HG03521 (cell line): ENCODE measurements around the gene OTUD5.
A peak's percentile ranks its signal among the peaks of the same experiment; 100 is the strongest.

Experiments used
- ATAC-seq: cut with Tn5 transposase; IDR thresholded peaks from one replicate; pipeline ENCODE4 v1.9.1; 2021; ENCODE audit warnings: mild to moderate bottlenecking, moderate library complexity; ENCODE audit not compliant: unreplicated experiment

Gene OTUD5

GRCh38 chrX:48974033-48974432 is 16.6 kb upstream of the OTUD5 start:
- no peak for ATAC-seq

- no peak for ATAC-seq
These were observed 15.1 kb upstream of the OTUD5 start for GRCh38 chrX:48972220-48973164.

- no peak for ATAC-seq
These were observed 14.1 kb upstream of the OTUD5 start, which contains the start of gene KCND1 for GRCh38 chrX:48971249-48972219. KCND1 (minus strand) TSS chrX:48971844; CDS start chrX:48970271, 1,573 bp downstream.

GRCh38 chrX:48969471-48969870 is 12.1 kb upstream of the OTUD5 start:
- no peak for ATAC-seq

GRCh38 chrX:48968377-48968776 is 11.0 kb upstream of the OTUD5 start:
- no peak for ATAC-seq

GRCh38 chrX:48966796-48967579 is 9.6 kb upstream of the OTUD5 start:
- no peak for ATAC-seq

- ATAC-seq, result no peak
These were observed 8.6 kb upstream of the OTUD5 start for GRCh38 chrX:48965959-48966358.

GRCh38 chrX:48961585-48962091 is 4.2 kb upstream of the OTUD5 start:
- ATAC-seq, result no peak

GRCh38 chrX:48960291-48960690 is 2.9 kb upstream of the OTUD5 start:
- ATAC-seq, result no peak

GRCh38 chrX:48958635-48959094 is 1.3 kb upstream of the OTUD5 start:
- no peak for ATAC-seq

- peak; percentile 79 for ATAC-seq
These were observed 624 bp upstream of the OTUD5 start for GRCh38 chrX:48957827-48958634.

- peak; percentile 1 for ATAC-seq
These were observed 536 bp downstream of the OTUD5 start for GRCh38 chrX:48956728-48957414.

- ATAC-seq, result no peak
These were observed 8.8 kb downstream of the OTUD5 start for GRCh38 chrX:48948589-48948988.

GRCh38 chrX:48945517-48946348 is 11.7 kb downstream of the OTUD5 start:
- ATAC-seq, result no peak

- no peak for ATAC-seq
These were observed 14.5 kb downstream of the OTUD5 start for GRCh38 chrX:48942895-48943294.

- ATAC-seq, result no peak
These were observed 16.9 kb downstream of the OTUD5 start for GRCh38 chrX:48940404-48940955.

GRCh38 chrX:48939524-48940228 is 17.7 kb downstream of the OTUD5 start:
- no peak for ATAC-seq
